ENCODE measurements around the gene SCUBE1.

SCUBE1 gene

GRCh38 chr22:43155789-43156188, 187.4 kb downstream of the SCUBE1 start:
- DNase-seq (ENCODE audit: low spot score) = no peak

DNA sequence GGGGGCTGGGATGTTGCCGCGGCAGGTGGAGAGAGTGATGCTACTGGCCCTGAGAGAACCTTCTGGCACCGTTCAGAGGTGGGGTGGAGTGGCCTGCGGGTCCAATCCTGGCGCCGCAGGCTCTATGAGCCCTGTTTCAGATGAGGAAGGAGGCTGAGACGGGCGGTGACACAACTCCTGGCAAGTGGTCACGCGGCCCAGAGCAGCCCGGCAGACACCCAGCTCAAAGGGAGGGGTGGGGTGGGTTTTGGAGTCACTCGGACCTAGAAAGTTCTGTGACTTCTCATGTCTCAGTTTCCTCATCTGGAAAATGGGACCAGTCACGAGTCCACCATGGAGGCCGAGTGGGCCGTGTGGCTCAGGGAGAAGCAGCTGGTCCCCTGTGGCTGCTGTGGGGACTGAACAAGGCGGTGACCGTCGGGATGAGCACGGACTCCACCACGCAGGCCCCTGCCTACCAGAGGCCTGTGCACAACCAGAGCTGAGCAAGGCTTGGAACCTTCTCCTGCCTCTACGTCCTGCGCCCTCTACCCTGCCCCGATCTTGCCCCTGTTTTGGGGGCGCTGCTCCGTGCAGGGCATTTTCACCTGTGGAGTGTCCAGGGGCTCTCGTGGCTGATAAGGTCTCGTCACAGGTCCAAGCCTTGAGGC, 188.2 kb downstream of the SCUBE1 start:
- DNase-seq (ENCODE audit: low spot score) = no peak

GRCh38 chr22:43153899-43154298, 189.3 kb downstream of the SCUBE1 start:
- no peak for DNase-seq (ENCODE audit: low spot score)

DNA sequence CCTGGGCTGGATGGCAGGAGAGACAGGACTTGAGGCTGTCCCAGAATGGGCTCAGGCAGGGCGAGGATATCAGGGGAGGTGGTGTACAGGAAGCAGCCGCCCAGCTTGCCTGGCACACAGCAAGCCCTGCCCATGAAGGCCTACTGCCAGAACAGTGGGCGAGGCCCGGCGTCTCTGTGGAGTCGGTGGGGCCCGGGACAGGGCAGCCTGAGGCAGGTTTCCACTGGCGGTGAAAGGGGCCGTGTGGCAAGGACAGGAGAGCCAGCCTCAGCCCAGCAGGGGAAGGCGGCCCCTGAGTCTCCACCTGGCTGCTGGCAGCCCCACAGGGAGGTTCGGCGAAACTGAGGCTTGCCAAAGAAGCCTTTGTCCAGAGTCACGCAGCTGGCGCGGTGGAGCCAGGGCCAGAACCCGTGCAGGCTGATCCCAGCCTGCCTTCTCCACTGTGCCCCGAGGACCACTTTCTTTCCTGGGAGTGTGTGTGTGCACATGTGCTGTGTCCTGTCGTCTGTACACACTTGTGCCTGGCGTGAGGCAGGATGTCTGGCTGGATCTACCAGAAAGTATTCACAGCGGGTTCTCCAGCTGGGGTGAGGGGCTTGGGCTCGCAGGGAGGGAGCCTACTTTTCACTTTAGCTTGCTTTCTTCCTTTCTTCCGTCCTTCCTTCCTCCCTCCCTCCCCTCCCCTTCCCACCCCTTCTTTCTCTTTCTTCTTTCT, 190.7 kb downstream of the SCUBE1 start:
- DNase-seq (ENCODE audit: low spot score) = peak; percentile 75

DNA sequence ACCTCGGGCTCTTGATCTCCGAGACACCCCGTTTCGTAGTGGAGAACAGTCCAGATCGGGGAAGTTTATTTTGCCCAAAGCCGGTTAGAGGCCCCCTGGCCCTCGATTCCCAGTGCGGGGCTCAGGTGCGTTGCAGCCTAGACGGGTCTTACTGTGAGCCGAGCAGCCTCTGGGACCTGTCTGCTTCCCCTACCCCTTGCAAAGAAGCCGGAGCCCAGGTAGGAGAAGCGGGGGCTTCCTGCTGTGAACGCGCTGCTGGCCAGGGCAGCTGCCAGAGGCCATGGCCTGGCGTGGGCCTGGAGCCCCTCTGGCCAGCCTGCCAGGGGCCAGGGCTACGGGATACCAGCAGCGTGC, 191.2 kb downstream of the SCUBE1 start:
- DNase-seq (ENCODE audit: low spot score) = no peak

DNA sequence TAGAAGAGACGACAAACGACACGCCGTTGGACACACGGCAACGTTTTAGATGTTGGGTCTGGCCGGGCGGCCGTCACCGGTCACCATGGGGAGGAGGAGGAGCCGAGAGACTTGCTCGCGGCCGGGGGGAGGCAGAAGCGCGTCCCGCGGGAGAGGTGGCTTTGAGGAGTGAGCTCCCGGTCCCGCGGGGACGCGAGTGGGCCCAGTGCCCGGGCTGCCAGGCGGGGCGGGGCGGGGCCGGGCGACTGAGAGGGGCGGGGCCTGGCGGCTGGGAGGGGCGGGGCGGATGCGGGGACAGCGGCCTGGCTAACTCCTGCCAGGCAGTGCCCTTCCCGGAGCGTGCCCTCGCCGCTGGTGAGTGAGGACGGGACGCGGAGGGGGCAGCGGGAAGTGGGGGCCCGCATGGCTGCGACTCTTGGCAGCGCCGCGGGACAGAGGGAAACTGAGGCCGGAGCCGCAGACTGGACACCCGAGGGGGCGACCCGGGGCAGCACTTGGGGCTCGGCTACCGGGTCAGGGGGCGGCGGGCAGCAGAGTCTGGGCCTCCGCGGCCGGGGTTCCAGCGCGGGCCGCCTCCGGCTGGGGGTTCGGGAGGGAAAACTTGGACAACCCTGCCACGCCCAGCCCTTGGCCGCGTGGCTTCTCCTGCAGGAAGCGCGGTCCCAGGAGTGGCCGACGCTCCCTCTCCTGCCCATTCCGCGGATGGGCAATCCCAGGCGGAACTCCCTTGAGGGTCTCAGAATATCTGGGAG, 191.7 kb downstream of the SCUBE1 start, which contains the start of gene TSPO:
TSS of gene TSPO (plus strand) at position 309 of the 752 bp plus-strand sequence. CDS start 7,680 bp downstream, outside the sequence.
- DNase-seq (ENCODE audit: low spot score) = peak; percentile 58

GRCh38 chr22:43150731-43151206, 192.4 kb downstream of the SCUBE1 start:
- no peak for DNase-seq (ENCODE audit: low spot score)

DNA sequence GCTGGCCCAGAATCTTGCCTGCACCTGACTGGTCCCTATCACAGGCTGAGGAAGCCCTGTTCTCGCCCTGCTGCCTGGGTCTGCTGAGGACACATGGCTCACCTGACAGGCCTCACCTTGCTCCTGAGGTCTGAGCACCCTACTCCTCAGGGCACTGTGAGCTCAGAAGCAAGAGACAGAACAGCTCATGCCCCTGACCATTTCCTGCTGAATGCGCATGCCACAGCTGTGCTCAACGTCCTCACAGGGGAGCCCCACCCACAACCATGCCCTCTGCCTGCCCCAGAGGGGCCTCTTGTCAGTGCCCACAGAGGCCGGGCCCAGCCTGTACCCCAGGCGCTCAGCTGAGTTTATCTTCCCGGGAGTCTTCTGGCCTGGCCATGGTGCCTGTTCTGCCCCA, 194.6 kb downstream of the SCUBE1 start:
- no peak for DNase-seq (ENCODE audit: low spot score)

DNA sequence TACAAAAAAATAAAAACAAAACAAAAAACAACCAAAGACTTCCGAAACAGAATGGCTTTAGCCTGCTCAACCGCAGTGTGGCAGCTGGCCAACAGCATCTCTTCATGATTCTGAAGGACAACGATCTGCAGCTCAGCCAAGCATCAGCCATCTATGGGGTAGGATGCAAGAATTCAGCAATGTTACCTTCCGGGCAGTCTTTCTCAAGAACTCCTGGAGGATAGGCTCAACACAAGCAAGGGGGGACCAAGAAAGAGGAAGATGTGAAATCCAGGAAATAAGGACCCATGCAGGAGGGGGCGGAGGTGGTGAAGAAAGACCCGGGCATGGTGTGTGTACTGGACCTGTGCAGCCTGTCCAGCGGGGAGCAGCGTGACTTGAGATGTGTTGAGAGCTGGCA, 195.4 kb downstream of the SCUBE1 start:
- DNase-seq (ENCODE audit: low spot score) = no peak
